NCI-H146 (cell line): ENCODE data around the gene FAM240B.

Source experiments
- DNase-seq: peaks from one replicate; lab custom pipeline; 2025; lab: John Stamatoyannopoulos, UW

FAM240B gene

GRCh38 chr9:38670542-38671371 is 49.2 kb downstream of the FAM240B start:
- DNase-seq, result no peak

- DNase-seq, result no peak
Observed at GRCh38 chr9:38668791-38669466, 51.0 kb downstream of the FAM240B start.

- DNase-seq, result no peak
Observed at GRCh38 chr9:38662763-38663593, 57.0 kb downstream of the FAM240B start.

GRCh38 chr9:38659538-38659937 is 60.4 kb downstream of the FAM240B start:
- no peak for DNase-seq

GRCh38 chr9:38656896-38657295 is 63.0 kb downstream of the FAM240B start:
- DNase-seq, result no peak

- no peak for DNase-seq
Observed at GRCh38 chr9:38652486-38652885, 67.4 kb downstream of the FAM240B start.

GRCh38 chr9:38652044-38652443 is 67.9 kb downstream of the FAM240B start:
- no peak for DNase-seq

GRCh38 chr9:38651400-38652042 is 68.4 kb downstream of the FAM240B start:
- DNase-seq, result no peak

GRCh38 chr9:38650564-38650963 is 69.4 kb downstream of the FAM240B start:
- DNase-seq, result no peak

GRCh38 chr9:38649731-38650363 is 70.1 kb downstream of the FAM240B start:
- DNase-seq, result no peak

GRCh38 chr9:38644601-38645000 is 75.3 kb downstream of the FAM240B start:
- DNase-seq, result no peak
